ENCODE measurements around the gene RSPH6A. TPM values are rescaled to one million over a fixed set of nuclear protein-coding genes. Genes with fewer than 3 reads are reported as not detected.

RSPH6A gene
- total and polyA plus RNA-seq, 10 of the 15 experiments (the other 5 are each of a cell fraction or from before 2014, with no cell fraction given), result 0.03 to 0.41 (median 0.22) TPM; not detected in 4

GRCh38 chr19:45794627-45795026 is 20.5 kb downstream of the RSPH6A start:
- 48% methylated on average over 2 of the region's 2 CpGs for WGBS (ENCODE audit: insufficient coverage, insufficient replicate concordance, low lambda C conversion rate, missing lambda C conversion rate)
- intact Hi-C loops (cut with micrococcal nuclease; ENCODE audit: unreplicated experiment), result no loop called here
- Histone ChIP-seq H3K9me3 (replicated peaks; ENCODE audit: control insufficient read depth, insufficient read depth, low read length) (no peaks in the 10 kb centered on the region), H3K4me2 (ENCODE audit: control insufficient read depth, insufficient read depth) (no peak overlapping the region), H3K9ac (ENCODE audit: control insufficient read depth, insufficient read depth, low read length) (no peak overlapping the region), H2AFZ (ENCODE audit: control insufficient read depth, low read depth, low read length) (no peak overlapping the region), H3K79me2 (ENCODE audit: control insufficient read depth, insufficient read depth, low read length) (peaks cover 19% of the 10 kb centered on the region), H4K20me1 (ENCODE audit: control insufficient read depth, insufficient read depth) (no peaks in the 10 kb centered on the region), H3K27ac (ENCODE audit: control insufficient read depth, insufficient read depth) (no peak overlapping the region), H3K4me3 (no peak overlapping the region), H3K4me1 (ENCODE audit: control insufficient read depth, insufficient read depth, low read length) (peaks cover 17% of the 10 kb centered on the region), H3K27me3 (replicated peaks in 1 of 2; ENCODE audit: control insufficient read depth in 2 of 2, insufficient read depth in 2 of 2, low read length in 1 of 2) (no peaks in the 10 kb centered on the region), H3K36me3 (ENCODE audit: control insufficient read depth in 2 of 2, insufficient read depth in 2 of 2, low read length in 1 of 2) (peaks cover 0 to under 1% of the 10 kb centered on the region in 2 experiments; a peak in 1 of 4 replicates)
- ChIA-PET POLR2A (interaction anchor here (0.6 to 1.0 kb wide), 3 partner anchors 21 to 87 kb away, joined by 3 read pairs; partner anchors contain the start of gene SIX5), RAD21 (ENCODE audit: unreplicated experiment) (interaction anchor here (1.5 kb wide), 1 partner anchor 26 kb away, joined by 4 read pairs; the partner anchor contains the start of gene SIX5), CTCF (interaction anchor here (0.6 to 2.0 kb wide), 6 partner anchors 12 to 106 kb away, joined by 3 to 14 read pairs (median 4); partner anchors contain the start of genes DMPK, FBXO46 and SIX5), SMC1A (ENCODE audit: uncharacterized antibody, unreplicated experiment) (interaction anchor here (0.9 kb wide), 1 partner anchor 25 kb away, joined by 3 read pairs; no protein-coding TSS in a partner anchor)
- FAIRE-seq (no peak), DNase-seq (ENCODE audit: low read depth, low spot score) (no peak), ATAC-seq (no peak)
- BruUV-seq (replicated peaks), result no TSS peak
- TF ChIP-seq ZNF274 (IDR thresholded peaks at IDR 0.05; ENCODE audit: insufficient read depth, insufficient read length) (no peak), ASH2L (IDR thresholded peaks at IDR 0.05; ENCODE audit: borderline replicate concordance, low read depth) (no peak), MXI1 (IDR thresholded peaks at IDR 0.05; ENCODE audit: low read depth, low read length) (no peak), RELA (IDR thresholded peaks at IDR 0.05; ENCODE audit: borderline replicate concordance, partially characterized antibody) (no peak), NR2C1 (IDR thresholded peaks at IDR 0.05) (no peak)
- in situ Hi-C loops (cut with MboI), result no loop called here

DNA sequence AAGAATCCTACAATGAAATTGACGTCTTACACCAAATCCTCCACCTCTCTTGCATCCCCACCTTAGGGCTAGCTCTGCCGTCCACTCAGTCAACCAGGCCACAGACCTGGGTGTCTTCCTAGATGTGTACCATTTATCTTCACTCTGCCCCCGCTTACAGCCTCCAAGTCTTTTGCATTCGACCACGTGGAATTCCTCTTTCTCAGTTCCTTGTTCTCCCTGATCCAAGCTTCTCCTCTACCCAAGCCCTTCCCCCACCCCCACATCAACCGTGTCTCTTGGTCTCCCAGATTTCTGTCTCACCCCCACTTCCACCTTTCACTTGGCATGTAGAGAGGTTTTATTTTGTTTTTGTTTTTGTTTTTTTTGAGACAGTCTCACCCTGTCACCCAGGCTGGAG is 21.2 kb downstream of the RSPH6A start:
- SMC1A ChIA-PET (ENCODE audit: uncharacterized antibody, unreplicated experiment), result interaction anchor here (1.4 kb wide), 1 partner anchor 25 kb away, joined by 7 read pairs; the partner anchor contains the start of gene SIX5
- Histone ChIP-seq H3K9ac (ENCODE audit: control insufficient read depth, insufficient read depth, low read length) (no peak overlapping the region), H3K79me2 (ENCODE audit: control insufficient read depth, insufficient read depth, low read length) (peaks cover 19% of the 10 kb centered on the region), H3K4me2 (ENCODE audit: control insufficient read depth, insufficient read depth) (no peak overlapping the region), H3K4me3 (no peak overlapping the region), H3K27ac (ENCODE audit: control insufficient read depth, insufficient read depth) (no peak overlapping the region), H3K27me3 (replicated peaks in 1 of 2; ENCODE audit: control insufficient read depth in 2 of 2, insufficient read depth in 2 of 2, low read length in 1 of 2) (no peaks in the 10 kb centered on the region), H3K4me1 (ENCODE audit: control insufficient read depth, insufficient read depth, low read length) (peaks cover 14% of the 10 kb centered on the region), H4K20me1 (ENCODE audit: control insufficient read depth, insufficient read depth) (no peaks in the 10 kb centered on the region), H2AFZ (ENCODE audit: control insufficient read depth, low read depth, low read length) (no peak overlapping the region), H3K36me3 (ENCODE audit: control insufficient read depth in 2 of 2, insufficient read depth in 2 of 2, low read length in 1 of 2) (peaks cover 0 to 8% of the 10 kb centered on the region in 2 experiments; a peak in 2 of 4 replicates), H3K9me3 (replicated peaks; ENCODE audit: control insufficient read depth, insufficient read depth, low read length) (no peaks in the 10 kb centered on the region)
- no TSS peak for BruUV-seq (replicated peaks)
- intact Hi-C loops (cut with micrococcal nuclease; ENCODE audit: unreplicated experiment), result loop anchor here (2.0 kb wide), 1 partner anchor 25 kb away; the partner anchor contains the start of gene SIX5
- POLR2A ChIA-PET, result interaction anchor here (0.6 to 1.5 kb wide), 3 partner anchors 24 to 119 kb away, joined by 3 read pairs; partner anchors contain the start of gene SIX5
- RAD21 ChIA-PET (ENCODE audit: unreplicated experiment), result interaction anchor here (1.5 kb wide), 1 partner anchor 25 kb away, joined by 4 read pairs; the partner anchor contains the start of gene SIX5
- no peak for ATAC-seq
- in situ Hi-C loops (cut with MboI), result no loop called here
- no peak for DNase-seq (ENCODE audit: low read depth, low spot score)
- no peak for FAIRE-seq
- TF ChIP-seq TARDBP (IDR thresholded peaks at IDR 0.05; ENCODE audit: borderline replicate concordance) (no peak), IKZF1 (conservative IDR thresholded peaks at IDR 0.05) (peak; percentile 31; the same call in 1 of the 2 replicates), IKZF2 (IDR thresholded peaks at IDR 0.05) (peak; percentile 33 to 35; a peak in 2 of 4 replicates), NRF1 (conservative IDR thresholded peaks at IDR 0.05; ENCODE audit: low read depth, low read length) (no peak)
- CTCF ChIA-PET, result interaction anchor here (0.6 to 2.0 kb wide), 4 partner anchors 15 to 99 kb away, joined by 3 to 14 read pairs (median 6); partner anchors contain the start of gene SIX5
- 29% methylated on average over 6 of the region's 6 CpGs for WGBS (ENCODE audit: insufficient coverage, insufficient replicate concordance, low lambda C conversion rate, missing lambda C conversion rate)
